ENCODE measurements around the gene ARRDC1.

DNA sequence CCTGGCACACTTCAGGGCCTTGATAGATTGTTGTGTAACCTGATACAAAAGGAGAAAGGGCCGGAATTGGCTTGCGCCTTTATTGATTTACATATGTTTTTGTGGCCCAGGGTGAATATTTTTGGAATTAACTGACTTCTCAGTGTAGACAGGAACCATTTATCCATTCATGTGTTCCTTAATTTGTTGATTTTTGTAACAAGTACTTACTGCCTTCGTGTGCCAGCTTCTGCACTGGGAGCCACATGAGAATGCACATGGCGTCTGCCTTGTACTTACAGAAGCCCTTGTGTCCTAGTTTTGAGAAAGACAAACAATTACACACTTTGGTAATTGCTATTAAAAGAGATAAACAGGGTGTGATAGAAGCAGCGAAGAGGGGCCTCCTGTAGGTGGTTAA, 39.7 kb downstream of the ARRDC1 start:
- TF ChIP-seq, protein P1, sequence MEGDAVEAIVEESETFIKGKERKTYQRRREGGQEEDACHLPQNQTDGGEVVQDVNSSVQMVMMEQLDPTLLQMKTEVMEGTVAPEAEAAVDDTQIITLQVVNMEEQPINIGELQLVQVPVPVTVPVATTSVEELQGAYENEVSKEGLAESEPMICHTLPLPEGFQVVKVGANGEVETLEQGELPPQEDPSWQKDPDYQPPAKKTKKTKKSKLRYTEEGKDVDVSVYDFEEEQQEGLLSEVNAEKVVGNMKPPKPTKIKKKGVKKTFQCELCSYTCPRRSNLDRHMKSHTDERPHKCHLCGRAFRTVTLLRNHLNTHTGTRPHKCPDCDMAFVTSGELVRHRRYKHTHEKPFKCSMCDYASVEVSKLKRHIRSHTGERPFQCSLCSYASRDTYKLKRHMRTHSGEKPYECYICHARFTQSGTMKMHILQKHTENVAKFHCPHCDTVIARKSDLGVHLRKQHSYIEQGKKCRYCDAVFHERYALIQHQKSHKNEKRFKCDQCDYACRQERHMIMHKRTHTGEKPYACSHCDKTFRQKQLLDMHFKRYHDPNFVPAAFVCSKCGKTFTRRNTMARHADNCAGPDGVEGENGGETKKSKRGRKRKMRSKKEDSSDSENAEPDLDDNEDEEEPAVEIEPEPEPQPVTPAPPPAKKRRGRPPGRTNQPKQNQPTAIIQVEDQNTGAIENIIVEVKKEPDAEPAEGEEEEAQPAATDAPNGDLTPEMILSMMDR (IDR thresholded peaks at IDR 0.05) = no peak
- no peak for TF ChIP-seq POLR2A (IDR thresholded peaks at IDR 0.05)
